ENCODE data around the gene KIF23.
A peak's percentile ranks its signal among the peaks of the same experiment; 100 is the strongest.
"Not testable (repeated sequence)": the region's sequence is repeated elsewhere in the genome, so short reads cannot be mapped to it uniquely, and the experiment has no call there.

The KIF23 gene

DNA sequence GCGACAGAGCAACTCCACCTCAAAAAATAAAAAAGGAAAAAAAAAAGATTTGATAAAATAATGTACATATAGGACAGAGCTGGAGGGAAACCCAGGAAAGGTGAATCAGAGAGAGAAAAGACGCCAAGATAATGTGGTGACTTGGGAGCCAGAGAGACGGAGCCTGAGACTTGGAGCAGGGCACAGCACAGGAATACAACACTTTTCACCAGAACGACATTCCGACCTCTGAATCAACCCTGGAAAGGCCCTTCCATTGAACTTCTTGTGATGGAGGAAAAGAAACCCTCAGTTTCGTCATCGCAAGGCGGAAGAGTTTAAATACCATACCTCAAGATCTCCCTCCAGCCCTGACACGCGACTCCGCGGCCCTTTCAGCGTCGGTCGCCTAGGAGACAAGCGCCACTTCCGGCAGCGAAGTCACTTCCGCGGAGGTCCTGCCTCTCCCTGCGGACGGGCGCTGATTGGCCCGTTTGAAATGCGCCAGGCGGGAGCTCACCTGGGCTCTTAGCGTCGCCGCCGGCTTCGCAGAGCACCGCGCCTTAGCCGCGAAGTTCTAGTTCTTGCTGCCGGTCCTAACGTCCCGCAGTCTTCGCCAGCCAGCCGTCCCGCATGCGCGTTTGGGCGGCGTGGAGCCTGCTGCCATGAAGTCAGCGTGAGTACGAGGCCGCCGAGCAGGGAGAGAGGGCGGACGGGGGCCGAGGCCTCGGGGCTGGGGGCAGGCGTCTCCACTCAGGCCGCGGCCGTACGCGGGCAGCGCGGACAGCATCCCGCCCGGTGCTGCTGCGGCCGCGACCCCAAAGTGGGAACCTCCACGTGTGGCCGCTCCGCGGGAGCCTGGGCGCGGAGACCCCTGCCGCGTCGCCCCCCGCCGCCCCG lies at the start of gene KIF23:
Gene KIF23 (plus strand): TSS at position 528 of the 879 bp plus-strand sequence. CDS start 117 bp downstream, at position 645.
- peak; percentile 95 for DNase-seq

DNA sequence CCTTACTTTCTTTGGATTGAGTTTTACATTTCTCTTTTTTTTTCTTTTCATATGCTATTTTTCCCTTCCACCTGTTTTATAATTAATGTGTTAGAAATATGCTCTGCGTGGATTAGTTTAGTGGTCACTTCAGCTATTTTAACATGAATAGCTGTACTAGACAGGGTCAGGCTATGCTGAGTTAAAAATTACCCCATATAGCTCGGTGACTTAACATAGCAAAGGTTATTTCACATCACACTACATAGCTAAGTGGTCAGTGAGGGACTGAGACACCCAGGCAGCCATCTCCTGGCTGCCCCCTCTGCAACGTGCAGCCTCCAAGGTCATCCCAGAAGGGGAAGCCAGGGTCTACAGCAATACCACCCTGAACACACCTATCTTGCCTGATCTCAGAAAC lies 46.9 kb upstream of the KIF23 start:
- no peak for DNase-seq

DNA sequence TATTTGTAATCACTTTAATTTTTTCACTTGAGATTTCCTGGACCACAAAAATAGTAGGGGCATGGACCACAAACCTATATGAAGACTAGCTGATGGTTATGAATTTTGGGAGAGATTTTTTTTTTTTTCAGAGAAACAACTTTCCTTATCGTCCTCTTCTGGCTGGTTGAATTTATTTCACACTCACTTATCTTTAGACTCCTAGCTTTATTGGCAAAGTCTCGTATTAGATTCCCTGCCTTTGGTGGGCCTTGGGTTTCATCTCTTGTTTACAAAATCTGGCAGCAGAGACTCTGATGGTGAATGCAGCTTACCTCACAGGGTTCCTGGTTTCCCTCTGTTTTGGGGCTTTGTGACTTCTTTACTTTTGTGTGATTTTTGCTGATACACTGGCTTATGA lies 44.5 kb upstream of the KIF23 start:
- DNase-seq = no peak

DNA sequence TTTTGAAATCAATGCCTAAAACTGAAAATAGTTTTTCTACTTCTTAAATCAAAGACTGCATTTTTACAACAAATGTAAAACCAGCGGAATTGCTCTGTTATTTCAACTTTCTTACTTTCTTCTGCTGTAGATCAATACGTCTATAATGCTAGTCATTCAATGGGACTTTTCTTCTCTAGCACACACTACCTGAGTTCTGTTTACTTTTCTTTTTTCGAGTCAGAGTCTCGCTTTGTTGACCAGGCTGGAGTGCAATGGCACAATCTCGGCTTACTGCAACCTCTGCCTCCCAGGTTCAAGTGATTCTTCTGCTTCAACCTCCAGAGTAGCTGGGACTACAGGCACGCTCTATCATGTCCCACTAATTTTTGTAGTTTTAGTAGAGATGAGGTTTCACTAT lies 40.7 kb upstream of the KIF23 start:
- no peak for DNase-seq

DNA sequence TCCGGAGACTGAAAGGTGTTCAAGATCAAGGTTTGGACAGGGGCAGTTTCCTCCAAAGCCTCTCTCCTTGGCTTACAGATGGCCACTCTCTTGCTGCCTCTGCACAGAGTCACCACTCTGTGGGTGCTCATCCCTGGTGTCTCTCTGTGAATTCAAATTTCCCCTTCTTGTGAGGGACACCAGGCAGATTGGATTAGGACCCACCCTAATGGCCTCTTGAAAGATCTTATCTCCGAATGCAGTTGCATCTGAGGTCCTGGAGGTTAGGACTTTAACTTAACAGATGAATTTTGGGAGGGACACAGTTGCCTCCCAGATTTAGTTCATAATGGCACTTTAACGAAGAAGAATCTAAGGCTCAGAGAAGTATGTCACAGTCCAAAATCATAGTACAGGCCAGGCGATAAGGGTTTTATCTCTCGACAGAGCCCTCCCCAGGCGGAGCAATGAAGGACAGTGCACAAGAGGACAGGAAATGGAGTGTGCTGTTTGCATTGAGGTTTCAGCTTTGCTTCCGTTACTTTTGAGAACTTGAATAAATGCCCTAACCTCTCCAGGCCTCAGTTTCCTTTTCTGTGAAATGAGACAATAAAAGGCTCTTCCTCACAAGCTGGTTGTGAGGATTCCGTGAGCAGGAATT lies 38.9 kb upstream of the KIF23 start:
- DNase-seq = no peak

DNA sequence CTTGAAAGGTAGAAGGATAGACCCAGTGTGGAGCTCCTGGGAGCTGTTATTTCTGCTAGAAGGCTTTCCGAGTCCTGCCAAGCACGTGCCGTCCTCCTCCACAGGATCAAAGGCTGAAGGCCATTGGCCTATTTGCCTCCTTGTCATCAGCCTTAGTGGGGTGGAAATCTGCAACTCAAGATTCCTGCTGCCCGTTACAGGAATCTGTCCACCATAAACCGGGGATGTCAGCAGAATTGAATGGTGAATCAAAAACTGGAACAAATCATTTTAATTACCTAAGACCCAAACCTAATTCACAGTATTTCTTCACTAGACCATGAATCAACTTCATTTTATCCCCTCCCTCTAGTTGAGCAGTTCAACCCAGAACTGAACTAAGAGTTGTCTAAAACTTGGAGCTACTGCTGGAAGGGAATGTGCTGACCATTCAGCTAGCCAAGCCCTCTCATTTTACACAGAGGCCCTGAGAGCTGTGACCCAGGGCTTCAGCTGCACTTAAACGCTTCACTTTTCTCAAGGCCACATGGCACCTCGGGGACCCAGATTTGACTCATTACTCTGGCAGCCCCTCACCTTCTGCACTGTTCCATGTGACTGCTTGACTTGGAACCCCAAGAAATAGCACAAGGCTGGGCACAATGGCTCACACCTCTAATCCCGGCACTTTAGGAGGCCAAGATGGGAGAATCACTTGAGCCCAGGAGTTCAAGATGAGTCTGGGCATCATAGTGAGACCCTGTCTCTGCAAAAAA lies 36.8 kb upstream of the KIF23 start:
- DNase-seq = no peak

DNA sequence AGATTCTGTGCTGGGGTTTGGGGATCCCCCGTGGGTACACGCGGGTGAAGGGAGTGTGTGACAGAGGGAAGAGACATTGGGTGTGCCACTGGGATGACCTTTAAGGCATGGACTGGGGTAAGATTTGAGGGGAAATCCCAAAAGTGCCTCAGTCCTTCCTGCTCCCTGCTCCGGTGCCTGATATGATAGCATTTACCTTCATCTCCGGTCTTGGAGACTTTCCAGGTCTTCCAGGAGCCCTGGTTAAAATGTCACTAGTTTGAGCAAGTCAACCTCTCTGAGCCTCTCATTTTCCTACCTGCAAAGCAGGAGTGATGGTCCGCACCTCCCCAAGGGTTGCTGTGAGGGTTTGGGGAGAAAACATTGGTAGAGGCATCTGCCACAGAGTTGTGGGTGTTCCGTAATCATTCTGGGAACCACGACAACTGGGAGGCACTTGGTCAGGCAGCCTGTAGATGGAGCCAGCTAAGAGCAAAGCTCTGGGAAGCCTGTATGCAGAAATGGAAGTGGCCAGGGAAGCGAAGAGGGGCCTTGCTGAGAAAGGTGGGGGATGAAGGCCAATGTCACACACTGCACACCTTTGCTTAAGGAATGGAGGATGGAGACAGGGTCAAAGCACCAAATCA lies 33.9 kb upstream of the KIF23 start:
- DNase-seq = no peak

DNA sequence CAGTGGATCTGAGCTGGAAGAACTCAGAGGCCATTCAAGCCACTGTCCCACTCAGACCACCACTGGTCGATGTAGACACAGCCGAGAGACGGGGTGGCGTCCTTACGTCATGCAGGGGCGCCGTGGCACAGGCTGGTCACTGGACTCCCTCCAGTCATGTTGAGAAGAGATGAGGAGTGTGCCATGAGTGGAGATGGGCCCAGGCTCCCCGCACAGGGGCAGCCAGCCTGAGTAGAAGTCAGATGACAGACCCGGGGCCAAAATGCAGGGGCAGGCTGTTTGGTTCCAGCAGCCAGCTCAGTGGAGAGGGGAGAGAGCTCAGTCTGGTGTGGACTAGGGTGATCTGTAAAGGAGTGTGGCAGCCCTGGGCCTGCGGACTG lies 33.4 kb upstream of the KIF23 start:
- no peak for DNase-seq

DNA sequence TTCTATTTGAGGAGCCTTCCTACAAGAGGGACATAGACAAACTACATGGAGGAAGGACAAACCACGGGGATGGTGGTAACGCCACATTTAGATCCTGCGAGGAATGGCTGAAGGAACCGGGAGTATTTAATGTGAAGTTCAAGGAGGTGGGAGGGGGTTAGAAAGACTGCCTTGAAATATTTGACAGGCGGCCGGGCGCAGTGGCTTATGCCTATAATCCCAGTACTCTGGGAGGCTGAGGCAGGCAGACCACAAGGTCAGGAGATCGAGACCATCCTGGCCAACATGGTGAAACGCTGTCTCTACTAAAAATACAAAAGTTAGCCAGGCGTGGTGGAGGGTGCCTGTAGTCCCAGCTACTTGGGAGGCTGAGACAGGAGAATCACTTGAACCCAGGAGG lies 32.0 kb upstream of the KIF23 start:
- DNase-seq = not testable (repeated sequence)

DNA sequence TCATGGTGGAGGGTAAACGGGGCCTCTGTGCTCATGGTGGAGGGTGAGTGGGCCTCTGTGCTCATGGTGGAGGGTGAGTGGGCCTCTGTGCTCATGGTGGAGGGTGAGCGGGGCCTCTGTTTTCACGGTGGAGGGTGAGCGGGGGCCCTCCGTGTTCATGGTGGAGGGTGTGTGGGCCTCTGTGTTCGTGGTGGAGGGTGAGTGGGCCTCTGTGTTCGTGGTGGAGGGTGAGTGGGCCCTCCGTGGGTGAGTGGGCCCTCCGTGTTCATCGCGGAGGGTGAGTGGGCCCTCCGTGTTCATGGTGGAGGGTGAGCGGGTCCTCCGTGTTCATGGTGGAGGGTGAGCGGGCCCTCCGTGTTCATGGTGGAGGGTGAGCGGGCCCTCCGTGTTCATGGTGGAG lies 30.1 kb upstream of the KIF23 start:
- not testable (repeated sequence) for DNase-seq

DNA sequence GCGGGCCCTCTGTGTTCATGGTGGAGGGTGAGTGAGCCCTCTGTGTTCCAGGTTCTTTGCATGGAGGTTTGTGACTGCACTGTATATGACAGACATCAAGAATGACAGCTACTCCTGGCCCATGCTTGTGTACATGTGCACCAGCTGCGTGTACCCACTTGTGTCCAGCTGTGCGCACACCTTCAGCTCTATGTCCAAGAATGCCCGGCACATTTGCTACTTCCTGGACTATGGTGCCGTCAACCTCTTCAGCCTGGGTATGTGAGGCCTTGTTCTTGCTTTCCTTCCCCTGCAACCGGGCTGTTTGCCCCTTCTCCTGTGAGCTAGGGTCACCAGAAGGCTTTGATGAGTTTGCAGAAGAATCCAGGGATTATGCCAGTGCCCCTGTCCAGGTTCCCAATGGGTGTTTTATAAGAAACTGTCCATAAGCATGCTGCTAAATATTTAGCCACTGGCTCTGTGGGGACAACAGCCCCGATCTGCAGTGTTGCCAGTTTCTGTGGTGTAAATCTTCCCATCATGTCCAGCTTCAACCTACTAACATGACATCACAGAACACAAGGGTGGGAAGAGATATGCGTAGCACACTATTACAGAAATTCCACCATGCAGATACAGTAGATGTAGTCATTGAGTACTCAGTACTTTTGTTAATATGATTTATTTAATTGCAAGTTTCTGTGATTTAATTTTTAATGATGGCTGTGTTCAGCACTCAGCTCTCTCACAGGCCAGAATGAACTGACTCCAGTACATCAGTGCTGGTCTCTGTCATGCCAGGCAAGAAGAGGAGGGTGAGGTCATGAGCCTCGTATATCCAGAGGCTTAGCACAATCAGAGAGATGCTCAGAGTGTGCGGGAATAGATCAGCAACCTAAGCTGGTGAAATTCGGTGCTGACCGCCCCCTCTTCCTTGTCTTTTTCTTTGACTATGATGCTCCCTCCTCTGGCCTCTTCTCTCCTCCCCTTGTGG lies 29.2 kb upstream of the KIF23 start:
- DNase-seq = no peak

DNA sequence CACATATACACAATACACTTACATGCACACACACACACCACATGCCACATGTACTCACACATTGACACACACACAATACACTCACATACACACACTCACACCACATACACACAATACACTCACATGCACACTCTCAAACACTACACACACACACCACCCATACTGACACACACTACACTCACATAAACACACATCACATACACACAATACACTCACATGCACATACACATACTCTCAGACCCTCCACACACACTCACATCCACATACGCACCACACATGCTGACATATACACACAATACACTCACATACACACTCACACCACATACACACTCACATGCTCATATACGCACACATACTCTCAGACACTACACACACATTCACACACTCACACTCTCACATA lies 28.3 kb upstream of the KIF23 start:
- DNase-seq = no peak

DNA sequence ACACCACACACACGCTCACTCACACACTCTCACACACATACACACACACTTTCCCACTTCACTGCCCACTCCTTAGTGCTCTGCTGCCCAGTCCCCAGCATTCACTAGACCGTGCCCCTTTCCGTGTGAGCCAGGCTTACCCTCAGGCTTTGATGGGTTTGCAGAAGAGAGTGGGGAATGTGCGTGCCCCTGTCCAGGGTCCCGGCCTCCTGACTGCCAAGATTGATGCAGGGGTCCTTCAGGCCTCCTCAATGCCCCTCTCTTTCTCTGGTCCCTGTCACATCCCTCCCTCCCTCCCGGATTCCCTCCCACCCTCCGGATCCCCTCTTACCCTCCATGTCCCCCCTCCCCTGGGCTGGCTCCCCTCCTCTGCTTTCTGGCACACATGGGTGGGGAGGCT lies 27.9 kb upstream of the KIF23 start:
- DNase-seq = no peak

DNA sequence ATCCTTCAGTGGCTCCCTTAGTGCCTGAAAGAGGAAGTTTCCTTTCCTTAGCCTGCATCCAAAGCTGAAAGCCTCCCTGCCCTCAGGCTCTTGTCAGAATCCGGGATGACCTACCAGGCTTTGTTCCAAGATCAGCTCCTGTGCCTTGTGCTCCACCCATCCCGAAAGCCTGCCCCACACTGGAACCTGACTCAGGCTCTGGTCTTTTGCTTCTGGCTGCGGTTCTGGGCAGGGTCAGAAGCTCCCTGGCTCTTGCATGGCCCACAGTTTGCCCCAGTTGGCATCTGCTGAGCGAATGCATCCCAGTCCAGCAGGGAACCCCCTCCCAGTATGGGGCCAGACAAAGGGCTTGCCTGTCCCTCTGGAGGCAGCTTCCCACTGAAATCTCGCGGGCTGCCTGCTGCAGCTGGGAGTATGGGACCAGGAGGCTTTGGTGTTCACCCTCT lies 25.9 kb upstream of the KIF23 start:
- no peak for DNase-seq

DNA sequence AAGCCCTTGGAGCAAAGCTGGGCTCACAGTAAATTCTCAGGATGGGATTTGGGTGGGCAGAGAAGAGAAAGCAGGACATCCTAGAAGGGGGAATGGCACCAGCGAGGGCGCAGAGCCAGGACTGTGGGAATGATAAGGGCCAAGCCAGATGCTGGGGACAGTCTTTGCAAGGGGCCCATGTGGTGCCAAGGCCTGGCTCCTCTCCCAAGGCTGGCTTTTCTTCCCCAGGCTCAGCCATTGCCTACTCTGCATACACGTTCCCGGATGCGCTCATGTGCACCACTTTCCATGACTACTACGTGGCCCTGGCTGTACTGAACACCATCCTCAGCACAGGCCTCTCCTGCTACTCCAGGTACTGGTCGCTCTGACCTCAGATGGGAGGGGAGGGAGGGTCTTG lies 24.7 kb upstream of the KIF23 start:
- DNase-seq = no peak

DNA sequence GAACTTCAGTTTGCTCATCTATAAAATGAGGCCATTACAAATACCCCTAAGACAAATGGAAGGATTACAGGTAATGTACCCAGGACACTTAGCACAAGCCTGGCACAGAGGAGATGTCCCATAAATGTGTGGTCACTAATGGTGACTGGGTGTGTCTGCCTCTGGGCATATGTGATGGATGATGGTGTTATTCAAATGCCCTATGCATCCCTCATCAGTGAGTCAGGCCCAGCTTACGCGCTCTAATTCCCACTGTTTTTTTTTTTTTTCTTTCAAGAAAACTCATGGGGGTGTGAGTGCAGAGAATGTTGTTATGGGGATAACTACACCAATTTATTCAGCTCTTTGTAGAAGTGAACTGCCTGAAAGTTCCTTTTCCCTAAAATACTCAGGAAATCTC lies 23.6 kb upstream of the KIF23 start:
- no peak for DNase-seq

DNA sequence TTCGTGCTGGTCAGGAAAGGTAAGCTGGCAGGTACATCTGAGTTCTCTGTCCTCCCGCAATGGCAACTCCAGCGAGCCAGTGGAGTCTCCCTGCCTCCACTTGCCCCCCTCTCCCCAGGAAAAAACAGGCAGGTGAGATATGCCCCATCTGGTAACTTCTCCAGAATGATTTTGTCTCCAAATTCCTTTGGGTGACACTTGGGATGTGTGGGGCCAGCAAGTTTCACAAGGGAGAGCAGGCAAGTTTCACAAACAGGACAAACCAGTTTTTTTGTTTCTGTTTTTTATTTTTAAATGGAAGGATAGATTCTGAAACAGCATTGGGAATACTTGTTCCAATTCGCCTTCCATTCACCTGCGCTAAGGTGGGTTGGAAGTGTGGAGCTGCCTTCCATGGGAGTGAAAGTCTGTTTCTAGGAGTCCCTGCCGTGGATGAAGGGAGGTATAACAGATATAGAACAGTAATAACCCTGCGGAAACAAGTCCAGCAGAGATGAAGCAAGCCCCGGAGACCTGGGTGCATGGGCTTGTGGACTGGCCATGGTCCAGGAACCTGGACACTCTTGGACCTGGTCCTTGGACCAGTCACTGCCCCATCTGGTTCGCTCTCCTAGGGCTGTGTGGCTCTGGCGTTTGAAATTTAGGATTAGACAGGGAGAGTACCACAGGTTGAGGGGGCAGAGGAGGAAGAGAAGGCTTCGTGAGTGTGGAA lies 22.9 kb upstream of the KIF23 start:
- DNase-seq = no peak

DNA sequence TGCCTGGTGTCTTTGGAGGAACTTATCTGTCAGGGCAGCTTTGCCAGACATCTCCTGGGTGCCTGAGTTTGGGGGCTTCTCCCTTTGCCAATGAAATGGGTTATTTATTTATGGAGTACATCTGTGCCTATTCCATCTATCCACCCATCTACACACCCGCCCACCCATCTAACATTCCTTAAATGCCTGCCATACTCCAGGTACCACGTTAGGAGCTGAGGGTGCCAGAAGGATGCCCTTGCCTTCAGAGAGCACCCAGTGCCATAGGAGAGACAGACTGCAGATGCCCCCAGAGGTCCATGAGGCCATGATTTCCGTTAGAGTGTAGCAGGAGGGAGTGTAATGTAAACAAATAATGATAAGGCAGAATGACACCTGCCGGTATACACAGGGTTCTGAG lies 21.8 kb upstream of the KIF23 start:
- DNase-seq = no peak

DNA sequence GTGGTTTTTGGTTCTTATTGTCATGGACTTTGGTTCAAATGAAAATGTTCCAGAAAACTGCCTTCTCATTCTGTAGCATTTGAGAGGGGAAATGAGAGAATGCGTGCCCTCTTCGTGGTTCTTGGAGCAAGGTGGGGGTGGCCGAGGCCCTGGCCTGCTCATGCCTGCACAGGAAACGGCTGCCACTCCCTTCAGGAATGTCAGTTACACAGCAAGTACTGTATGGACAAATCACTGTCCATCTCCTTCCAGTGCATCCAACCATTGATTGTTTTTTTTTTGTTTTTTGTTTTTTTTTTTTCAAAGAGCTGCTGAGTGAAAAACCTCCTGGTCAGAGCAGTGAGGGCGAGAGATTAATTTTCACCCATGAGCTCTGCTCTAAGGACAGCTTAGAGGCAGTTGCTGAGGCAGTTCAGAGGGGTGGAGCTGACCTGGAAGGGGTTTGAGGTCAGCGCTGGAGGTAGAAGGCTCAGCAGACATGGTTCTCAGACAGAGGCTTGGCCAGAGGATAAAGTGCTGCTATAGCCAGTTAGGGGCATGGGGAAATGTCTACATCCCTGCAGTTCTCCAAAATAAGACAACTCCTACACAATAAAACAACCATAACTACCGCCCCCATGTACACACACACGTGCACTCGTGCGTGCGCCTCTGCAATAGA lies 20.2 kb upstream of the KIF23 start:
- no peak for DNase-seq

DNA sequence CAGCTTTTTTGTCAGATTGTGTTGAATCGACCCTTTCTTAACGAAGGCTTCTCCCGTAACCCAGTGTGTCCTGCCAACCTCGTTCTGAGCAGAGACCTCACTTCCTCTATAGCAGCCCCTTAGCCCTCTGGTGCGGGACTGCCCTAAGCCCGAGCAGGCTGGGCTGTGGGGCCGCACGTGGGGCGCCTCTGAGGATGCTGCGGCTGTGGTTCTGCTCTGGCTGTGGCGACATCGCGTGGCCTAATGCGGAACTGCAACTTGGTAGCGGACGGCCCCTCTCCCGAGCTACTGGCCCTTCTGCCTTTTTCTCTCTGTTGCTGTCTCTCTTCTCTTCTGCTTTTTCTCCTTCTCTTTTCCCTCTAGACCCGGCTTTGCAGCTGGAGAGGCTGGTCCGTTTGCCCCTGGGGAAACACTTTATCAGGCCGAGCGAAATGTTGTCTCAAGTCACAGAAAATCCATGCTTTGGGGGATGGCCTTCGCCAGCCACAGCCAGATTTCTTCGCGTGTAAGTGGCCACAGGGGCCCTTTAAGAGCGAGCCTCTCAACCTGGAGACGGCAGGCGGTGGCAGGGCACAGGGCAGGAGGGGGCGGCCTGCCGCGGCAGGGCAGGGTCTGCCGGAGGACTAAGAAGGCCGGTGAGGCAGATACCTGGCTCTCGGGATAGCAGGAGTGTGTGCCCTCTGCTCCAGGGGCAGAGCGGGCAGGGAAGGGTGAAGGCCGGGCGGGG lies 19.4 kb upstream of the KIF23 start:
- DNase-seq = peak; percentile 87

All from suppressor macrophage treated with lipopolysaccharide for 4 hours (primary cell).